ENCODE measurements around the gene PDE7B. TPM values are rescaled to one million over a fixed set of nuclear protein-coding genes. Genes with fewer than 3 reads are reported as not detected.

Gene PDE7B
- total and polyA plus RNA-seq, 2 of the 13 experiments (the other 11 are each of a cell fraction or from before 2014, with no cell fraction given): not detected

DNA sequence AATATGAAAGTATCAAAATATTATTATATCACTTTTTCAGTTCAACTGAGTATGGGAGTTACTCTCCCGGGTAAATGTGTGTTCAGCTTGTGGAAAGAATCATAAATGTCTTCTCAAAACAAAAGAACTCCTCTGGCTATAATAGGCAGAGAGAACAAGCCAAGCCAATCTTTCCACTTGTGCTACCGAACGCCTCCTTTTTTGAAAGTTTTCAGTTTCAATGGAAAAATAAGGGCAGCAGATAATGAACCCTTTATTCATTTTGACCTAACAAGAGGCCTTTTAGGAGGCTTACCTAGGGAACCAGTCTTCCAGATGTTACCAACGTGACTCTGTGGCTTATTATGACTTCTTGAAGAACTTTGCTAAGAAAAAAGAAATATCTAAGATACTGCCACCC is 67.5 kb downstream of the PDE7B start (continued):
- TF ChIP-seq NFIB (CRISPR knock-in tag; IDR thresholded peaks at IDR 0.05; ENCODE audit: borderline replicate concordance): no peak
- no peak for TF ChIP-seq ZNF547 (CRISPR knock-in tag; IDR thresholded peaks at IDR 0.05)
- TF ChIP-seq TSC22D2 (CRISPR knock-in tag; IDR thresholded peaks at IDR 0.05; ENCODE audit: borderline replicate concordance): no peak

GRCh38 chr6:135920689-135921088 is 69.2 kb downstream of the PDE7B start:
- TF ChIP-seq, protein P1, sequence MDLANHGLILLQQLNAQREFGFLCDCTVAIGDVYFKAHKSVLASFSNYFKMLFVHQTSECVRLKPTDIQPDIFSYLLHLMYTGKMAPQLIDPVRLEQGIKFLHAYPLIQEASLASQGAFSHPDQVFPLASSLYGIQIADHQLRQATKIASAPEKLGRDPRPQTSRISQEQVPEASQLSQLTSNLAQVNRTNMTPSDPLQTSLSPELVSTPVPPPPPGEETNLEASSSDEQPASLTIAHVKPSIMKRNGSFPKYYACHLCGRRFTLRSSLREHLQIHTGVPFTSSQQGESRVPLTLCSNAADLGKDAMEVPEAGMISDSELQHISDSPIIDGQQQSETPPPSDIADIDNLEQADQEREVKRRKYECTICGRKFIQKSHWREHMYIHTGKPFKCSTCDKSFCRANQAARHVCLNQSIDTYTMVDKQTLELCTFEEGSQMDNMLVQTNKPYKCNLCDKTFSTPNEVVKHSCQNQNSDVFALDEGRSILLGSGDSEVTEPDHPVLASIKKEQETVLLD (CRISPR knock-in tag; IDR thresholded peaks at IDR 0.05; ENCODE audit: low read depth): no peak
- TF ChIP-seq MIER3 (CRISPR knock-in tag; IDR thresholded peaks at IDR 0.05; ENCODE audit: borderline replicate concordance): no peak
- TF ChIP-seq TSC22D2 (CRISPR knock-in tag; IDR thresholded peaks at IDR 0.05; ENCODE audit: borderline replicate concordance): no peak
- no peak for TF ChIP-seq ESRRA (CRISPR knock-in tag; IDR thresholded peaks at IDR 0.05; ENCODE audit: low read depth)
- peak; percentile 95 for TF ChIP-seq CREB1 (IDR thresholded peaks at IDR 0.05)
- no peak for TF ChIP-seq CREB1 (CRISPR knock-in tag; IDR thresholded peaks at IDR 0.05)
- TF ChIP-seq ZNF138 (CRISPR knock-in tag; IDR thresholded peaks at IDR 0.05; ENCODE audit: low read depth): no peak
- no peak for TF ChIP-seq ZFP36L2 (CRISPR knock-in tag; IDR thresholded peaks at IDR 0.05)
- TF ChIP-seq ZNF3 (CRISPR knock-in tag; IDR thresholded peaks at IDR 0.05): no peak
- no peak for TF ChIP-seq ZNF564 (CRISPR knock-in tag; IDR thresholded peaks at IDR 0.05)
- no peak for TF ChIP-seq ZNF724P (CRISPR knock-in tag; IDR thresholded peaks at IDR 0.05; ENCODE audit: borderline replicate concordance)
- TF ChIP-seq ATF7 (IDR thresholded peaks at IDR 0.05): peak; percentile 97
- no peak for TF ChIP-seq ATF7 (CRISPR knock-in tag; IDR thresholded peaks at IDR 0.05)
- TF ChIP-seq, protein P2, sequence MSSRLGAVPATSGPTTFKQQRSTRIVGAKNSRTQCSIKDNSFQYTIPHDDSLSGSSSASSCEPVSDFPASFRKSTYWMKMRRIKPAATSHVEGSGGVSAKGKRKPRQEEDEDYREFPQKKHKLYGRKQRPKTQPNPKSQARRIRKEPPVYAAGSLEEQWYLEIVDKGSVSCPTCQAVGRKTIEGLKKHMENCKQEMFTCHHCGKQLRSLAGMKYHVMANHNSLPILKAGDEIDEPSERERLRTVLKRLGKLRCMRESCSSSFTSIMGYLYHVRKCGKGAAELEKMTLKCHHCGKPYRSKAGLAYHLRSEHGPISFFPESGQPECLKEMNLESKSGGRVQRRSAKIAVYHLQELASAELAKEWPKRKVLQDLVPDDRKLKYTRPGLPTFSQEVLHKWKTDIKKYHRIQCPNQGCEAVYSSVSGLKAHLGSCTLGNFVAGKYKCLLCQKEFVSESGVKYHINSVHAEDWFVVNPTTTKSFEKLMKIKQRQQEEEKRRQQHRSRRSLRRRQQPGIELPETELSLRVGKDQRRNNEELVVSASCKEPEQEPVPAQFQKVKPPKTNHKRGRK (CRISPR knock-in tag; IDR thresholded peaks at IDR 0.05): no peak
- intact Hi-C loops (cut with micrococcal nuclease; ENCODE audit: unreplicated experiment): no loop called here
- H3K79me2 ChIP-seq (ENCODE audit: insufficient read depth, low read length): no peaks in the 10 kb centered on the region
- H3K4me3 ChIP-seq (replicated peaks in 1 of 3; ENCODE audit: insufficient read depth in 1 of 3, low read depth in 2 of 3, low read length in 3 of 3): no peak overlapping the region
- 0% methylated on average over 7 of the region's 7 CpGs for WGBS (ENCODE audit: low lambda C conversion rate)
- H3K9me3 ChIP-seq (ENCODE audit: low read length): no peaks in the 10 kb centered on the region
- DNase-seq (ENCODE audit: low spot score) (no peak), FAIRE-seq (no peak), ATAC-seq (no peak)
- H2AFZ ChIP-seq (ENCODE audit: low read length): no peak overlapping the region
- H3K27me3 ChIP-seq (ENCODE audit: control insufficient read depth in 1 of 2, insufficient read depth in 2 of 2, low read length in 2 of 2): no peaks in the 10 kb centered on the region; a peak in 1 of 5 replicates
- H3K36me3 ChIP-seq (replicated peaks in 1 of 2; ENCODE audit: control insufficient read depth in 1 of 2, insufficient read depth in 2 of 2, low read length in 2 of 2): no peaks in the 10 kb centered on the region
- BruUV-seq (replicated peaks): no TSS peak
- no peaks in the 10 kb centered on the region for H4K20me1 ChIP-seq (ENCODE audit: insufficient read depth, low read length)
- no peak overlapping the region for H3K9ac ChIP-seq (ENCODE audit: insufficient read depth, low read depth, low read length)
- in situ Hi-C loops (cut with HindIII; ENCODE audit: extremely low pct_ligation_motif_present, low pct_unique_long_range_greater_than_20kb): no loop called here
- H3K27ac ChIP-seq (ENCODE audit: extremely low read length, insufficient read depth, low read length): no peak overlapping the region
- H3K4me2 ChIP-seq (ENCODE audit: low read depth, low read length): no peak overlapping the region
- CTCF ChIA-PET (ENCODE audit: low intra/inter-chr PET ratio, low total read pairs): no interaction called here
- H3K4me1 ChIP-seq (ENCODE audit: insufficient read depth, low read length): no peaks in the 10 kb centered on the region
- POLR2A ChIA-PET: no interaction called here
